ENCODE data around the gene BPIFB2. TPM values are rescaled to one million over a fixed set of nuclear protein-coding genes. Genes with fewer than 3 reads are reported as not detected.

Gene BPIFB2
- total RNA-seq, 4 donors from 2014 or later, result not detected

- no peaks in the 10 kb centered on the region for H3K9me3 ChIP-seq
- no peaks in the 10 kb centered on the region for H3K4me1 ChIP-seq
- no peak for TF ChIP-seq POLR2A (IDR thresholded peaks at IDR 0.05)
- TF ChIP-seq CTCF (IDR thresholded peaks at IDR 0.05), result no peak
- intact Hi-C loops (cut with DNase I; ENCODE audit: low total_unique reads), result no loop called here
- no peak overlapping the region for H3K27ac ChIP-seq
- no peak for DNase-seq
- no peaks in the 10 kb centered on the region for H3K36me3 ChIP-seq
- no peaks in the 10 kb centered on the region for H3K27me3 ChIP-seq
- no peak overlapping the region for H3K4me3 ChIP-seq
Observed at GRCh38 chr20:33000802-33001466, 6.6 kb upstream of the BPIFB2 start.

- H3K27ac ChIP-seq, result no peak overlapping the region
- no peaks in the 10 kb centered on the region for H3K27me3 ChIP-seq
- no peaks in the 10 kb centered on the region for H3K36me3 ChIP-seq
- no peak for DNase-seq
- intact Hi-C loops (cut with DNase I; ENCODE audit: low total_unique reads), result no loop called here
- no peak overlapping the region for H3K4me3 ChIP-seq
- no peak for TF ChIP-seq CTCF (IDR thresholded peaks at IDR 0.05)
- no peak for TF ChIP-seq POLR2A (IDR thresholded peaks at IDR 0.05)
- H3K4me1 ChIP-seq, result no peaks in the 10 kb centered on the region
- no peaks in the 10 kb centered on the region for H3K9me3 ChIP-seq
Observed at GRCh38 chr20:33002087-33002808, 5.3 kb upstream of the BPIFB2 start.

- Histone ChIP-seq H3K36me3 (no peaks in the 10 kb centered on the region), H3K4me3 (no peak within 1 kb of the TSS), H3K4me1 (no peaks in the 10 kb centered on the region), H3K27ac (no peak within 1 kb of the TSS), H3K9me3 (no peaks in the 10 kb centered on the region), H3K27me3 (no peaks in the 10 kb centered on the region)
- intact Hi-C loops (cut with DNase I; ENCODE audit: low total_unique reads), result no loop called here
- no peak for DNase-seq
- no peak for TF ChIP-seq CTCF (IDR thresholded peaks at IDR 0.05)
- TF ChIP-seq POLR2A (IDR thresholded peaks at IDR 0.05), result no peak
Observed at GRCh38 chr20:33004141-33004751, 3.3 kb upstream of the BPIFB2 start, which contains the start of gene SUN5. Gene SUN5 (minus strand): TSS chr20:33004433. CDS start chr20:33004340, 93 bp downstream.

GRCh38 chr20:33005132-33005566, 2.4 kb upstream of the BPIFB2 start:
- no peaks in the 10 kb centered on the region for H3K9me3 ChIP-seq
- intact Hi-C loops (cut with DNase I; ENCODE audit: low total_unique reads), result no loop called here
- H3K36me3 ChIP-seq, result no peaks in the 10 kb centered on the region
- no peak overlapping the region for H3K4me3 ChIP-seq
- TF ChIP-seq POLR2A (IDR thresholded peaks at IDR 0.05) (no peak), CTCF (IDR thresholded peaks at IDR 0.05) (no peak)
- H3K27ac ChIP-seq, result no peak overlapping the region
- no peaks in the 10 kb centered on the region for H3K27me3 ChIP-seq
- no peak for DNase-seq
- no peaks in the 10 kb centered on the region for H3K4me1 ChIP-seq
